ENCODE data around the gene LPP. TPM values are rescaled to one million over a fixed set of nuclear protein-coding genes. Genes with fewer than 3 reads are reported as not detected.

The LPP gene
- total RNA-seq, 4 donors from 2014 or later: 109 to 170 (median 132) TPM

DNA sequence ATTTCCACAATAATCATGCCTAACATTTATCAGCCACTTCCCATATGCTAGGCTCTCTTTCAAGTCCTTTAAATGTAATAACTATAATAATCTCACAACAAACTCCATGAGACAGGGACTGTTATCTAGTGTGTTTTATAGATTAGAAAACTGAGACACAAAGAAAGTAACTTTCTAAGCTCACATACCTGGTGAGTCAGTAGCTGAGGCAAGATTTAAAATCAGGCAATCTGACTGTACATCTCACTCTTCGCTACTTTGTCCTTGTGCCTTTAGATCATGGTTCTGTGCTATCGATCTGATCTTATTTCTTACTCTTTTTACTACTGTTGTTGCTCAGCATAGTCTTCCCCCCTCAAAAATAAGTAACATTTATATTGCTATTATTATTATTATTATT, 295.5 kb downstream of the LPP start:
- no peaks in the 10 kb centered on the region for H3K9me3 ChIP-seq
- no peaks in the 10 kb centered on the region for H3K27me3 ChIP-seq
- no peak overlapping the region for H3K4me3 ChIP-seq
- peaks cover 0 to 4% (median 0%) of the 10 kb centered on the region in 4 donors for H3K4me1 ChIP-seq
- TF ChIP-seq, protein P1, sequence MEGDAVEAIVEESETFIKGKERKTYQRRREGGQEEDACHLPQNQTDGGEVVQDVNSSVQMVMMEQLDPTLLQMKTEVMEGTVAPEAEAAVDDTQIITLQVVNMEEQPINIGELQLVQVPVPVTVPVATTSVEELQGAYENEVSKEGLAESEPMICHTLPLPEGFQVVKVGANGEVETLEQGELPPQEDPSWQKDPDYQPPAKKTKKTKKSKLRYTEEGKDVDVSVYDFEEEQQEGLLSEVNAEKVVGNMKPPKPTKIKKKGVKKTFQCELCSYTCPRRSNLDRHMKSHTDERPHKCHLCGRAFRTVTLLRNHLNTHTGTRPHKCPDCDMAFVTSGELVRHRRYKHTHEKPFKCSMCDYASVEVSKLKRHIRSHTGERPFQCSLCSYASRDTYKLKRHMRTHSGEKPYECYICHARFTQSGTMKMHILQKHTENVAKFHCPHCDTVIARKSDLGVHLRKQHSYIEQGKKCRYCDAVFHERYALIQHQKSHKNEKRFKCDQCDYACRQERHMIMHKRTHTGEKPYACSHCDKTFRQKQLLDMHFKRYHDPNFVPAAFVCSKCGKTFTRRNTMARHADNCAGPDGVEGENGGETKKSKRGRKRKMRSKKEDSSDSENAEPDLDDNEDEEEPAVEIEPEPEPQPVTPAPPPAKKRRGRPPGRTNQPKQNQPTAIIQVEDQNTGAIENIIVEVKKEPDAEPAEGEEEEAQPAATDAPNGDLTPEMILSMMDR (IDR thresholded peaks at IDR 0.05): no peak
- TF ChIP-seq POLR2A (IDR thresholded peaks at IDR 0.05): no peak
- DNase-seq: no peak
- H3K27ac ChIP-seq: no peak overlapping the region
- H3K36me3 ChIP-seq: no peaks in the 10 kb centered on the region

DNA sequence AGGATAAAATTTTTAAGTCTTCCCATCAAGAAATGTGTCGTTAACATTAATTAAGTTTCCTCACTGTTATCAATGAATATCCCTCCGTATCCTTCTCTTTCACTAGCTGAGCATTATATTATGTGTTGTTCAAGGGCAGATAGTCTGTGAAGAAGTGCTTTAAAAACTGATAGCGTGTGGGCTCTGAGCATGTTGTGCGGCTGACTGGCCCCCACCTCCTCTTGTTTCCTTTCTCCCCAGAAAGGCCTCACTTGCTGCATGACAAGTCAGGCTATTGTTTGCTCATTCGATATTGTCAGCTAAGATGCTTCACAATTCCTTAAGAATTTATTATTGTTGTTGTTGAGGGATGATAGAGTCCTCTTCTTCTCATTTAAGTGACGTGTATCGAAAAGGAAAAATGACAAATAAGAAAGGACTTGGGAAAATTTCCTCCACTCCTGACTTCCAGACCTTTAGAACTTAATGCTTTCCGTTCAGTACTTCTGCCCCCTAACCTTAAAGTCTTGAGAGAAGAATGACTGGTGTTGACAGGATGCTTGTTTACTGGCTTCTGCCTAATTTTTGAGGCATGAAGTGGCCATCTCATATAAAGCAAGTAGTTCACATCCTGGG, 298.3 kb downstream of the LPP start:
- H3K4me3 ChIP-seq: no peak overlapping the region
- no peak for DNase-seq
- no peak overlapping the region for H3K27ac ChIP-seq
- H3K4me1 ChIP-seq: no peaks in the 10 kb centered on the region
- H3K9me3 ChIP-seq: no peaks in the 10 kb centered on the region
- no peak for TF ChIP-seq POLR2A (IDR thresholded peaks at IDR 0.05)
- TF ChIP-seq, protein P1 (IDR thresholded peaks at IDR 0.05): no peak
- no peaks in the 10 kb centered on the region for H3K36me3 ChIP-seq
- no peaks in the 10 kb centered on the region for H3K27me3 ChIP-seq

DNA sequence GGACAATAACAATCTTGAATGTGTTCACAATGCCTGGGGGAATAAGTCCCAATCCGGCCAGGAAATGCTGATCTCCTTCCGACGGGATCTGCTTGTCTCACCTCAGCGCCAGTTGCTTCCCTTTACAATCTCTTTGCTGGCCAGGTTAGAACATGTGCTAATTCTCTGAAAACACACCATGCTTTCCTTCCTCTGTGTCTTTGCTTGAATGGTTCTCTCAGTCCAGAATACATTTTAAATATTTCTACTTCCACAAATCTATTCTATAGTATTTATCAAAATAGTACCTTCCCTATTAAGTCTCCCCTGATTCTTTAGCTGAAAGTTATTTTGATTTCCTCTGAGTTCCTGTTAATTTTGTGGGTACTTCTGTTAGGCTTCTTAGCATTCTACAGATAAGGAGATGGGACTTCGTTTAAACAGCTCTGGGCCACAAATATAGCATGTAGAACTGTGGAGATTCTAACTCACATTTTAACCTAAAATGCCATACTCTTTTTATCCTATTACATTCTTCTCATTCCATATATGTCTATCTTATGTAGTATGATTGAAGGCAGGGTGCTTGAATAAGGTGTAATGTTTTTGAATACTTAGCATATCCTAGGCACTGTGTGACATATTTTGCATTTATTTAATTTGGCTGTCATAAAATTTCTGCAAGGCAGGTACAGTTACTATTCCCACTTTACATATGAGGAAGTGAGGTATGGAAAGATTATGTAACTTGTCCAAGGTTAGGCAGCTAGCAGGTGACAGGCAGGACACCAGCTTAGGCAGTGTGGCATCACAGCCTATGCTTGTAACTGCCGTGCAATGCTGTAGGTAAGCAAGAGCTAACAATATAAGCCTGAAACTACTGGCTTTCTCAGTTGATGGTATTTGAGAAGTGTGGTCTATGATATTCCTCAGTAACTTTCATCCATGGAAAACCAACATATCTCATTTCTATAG, 299.8 kb downstream of the LPP start:
- no peaks in the 10 kb centered on the region for H3K9me3 ChIP-seq
- H3K4me3 ChIP-seq: no peak overlapping the region
- no peak overlapping the region for H3K27ac ChIP-seq
- no peak for DNase-seq
- H3K27me3 ChIP-seq: no peaks in the 10 kb centered on the region
- TF ChIP-seq POLR2A (IDR thresholded peaks at IDR 0.05): no peak
- TF ChIP-seq, protein P1 (IDR thresholded peaks at IDR 0.05): no peak
- H3K36me3 ChIP-seq: no peaks in the 10 kb centered on the region
- no peaks in the 10 kb centered on the region for H3K4me1 ChIP-seq

DNA sequence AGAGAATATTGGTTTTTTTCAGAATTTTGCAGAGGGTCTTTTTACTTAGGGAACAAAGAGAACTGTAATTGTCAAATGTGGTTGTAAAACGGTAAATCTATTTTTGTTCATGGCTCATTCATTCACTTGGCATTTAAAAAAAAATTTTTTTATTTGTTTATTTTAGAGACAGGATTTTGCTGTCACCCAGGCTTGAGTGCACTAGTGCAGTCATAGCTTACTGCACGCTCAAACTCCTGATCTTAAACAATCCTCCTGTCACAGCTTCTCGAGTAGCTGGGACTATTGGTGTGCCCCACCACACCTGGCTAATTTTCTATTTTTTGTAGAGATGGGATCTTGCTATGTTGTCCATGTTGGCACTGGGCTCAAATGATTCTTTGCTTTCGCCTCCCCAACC, 301.8 kb downstream of the LPP start:
- H3K27me3 ChIP-seq: no peaks in the 10 kb centered on the region
- no peak overlapping the region for H3K27ac ChIP-seq
- H3K9me3 ChIP-seq: no peaks in the 10 kb centered on the region
- TF ChIP-seq POLR2A (IDR thresholded peaks at IDR 0.05): no peak
- TF ChIP-seq, protein P1 (IDR thresholded peaks at IDR 0.05): no peak
- H3K4me1 ChIP-seq: no peaks in the 10 kb centered on the region
- H3K4me3 ChIP-seq: no peak overlapping the region
- no peak for DNase-seq
- H3K36me3 ChIP-seq: no peaks in the 10 kb centered on the region

DNA sequence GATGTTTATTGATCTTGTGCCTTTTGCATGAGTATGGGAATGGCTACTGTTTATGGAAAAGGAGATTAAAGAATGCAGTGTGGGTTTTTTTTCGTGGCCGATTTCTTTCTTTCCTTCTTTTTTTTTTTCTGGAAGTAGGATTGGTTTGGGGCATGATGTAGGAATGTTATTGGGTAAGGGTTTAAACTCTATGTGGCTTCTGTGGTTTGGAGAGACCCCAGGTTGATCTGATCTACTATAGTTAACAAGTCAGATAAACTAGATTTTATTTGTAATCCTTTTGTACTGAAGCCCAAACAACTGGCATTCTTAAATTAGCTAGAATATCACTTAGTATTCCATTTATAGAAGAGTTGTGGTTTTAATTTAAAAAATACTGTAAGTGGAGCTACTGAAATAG, 304.8 kb downstream of the LPP start:
- TF ChIP-seq POLR2A (IDR thresholded peaks at IDR 0.05): no peak
- TF ChIP-seq, protein P1 (IDR thresholded peaks at IDR 0.05): no peak
- Histone ChIP-seq H3K4me3 (no peak overlapping the region), H3K4me1 (no peaks in the 10 kb centered on the region), H3K36me3 (no peaks in the 10 kb centered on the region), H3K27ac (no peak overlapping the region), H3K9me3 (no peaks in the 10 kb centered on the region), H3K27me3 (no peaks in the 10 kb centered on the region)
- DNase-seq: no peak

Measured in Peyer's patch (tissue), 4 donors.